ENCODE measurements around the gene LRRC38. TPM values are rescaled to one million over a fixed set of nuclear protein-coding genes. Genes with fewer than 3 reads are reported as not detected.

LRRC38 gene
- total and polyA plus RNA-seq, 2 of the 4 experiments (the other 2 are of a cell fraction), result not detected

GRCh38 chr1:13499422-13499821, 14.4 kb downstream of the LRRC38 start:
- TF ChIP-seq RAD21 (IDR thresholded peaks at IDR 0.05; ENCODE audit: low read length) (no peak), USF2 (IDR thresholded peaks at IDR 0.05; ENCODE audit: low read depth, low read length) (no peak), ELK1 (IDR thresholded peaks at IDR 0.05; ENCODE audit: borderline replicate concordance, low read depth, low read length) (no peak), POLR2A (IDR thresholded peaks at IDR 0.05; ENCODE audit: low read depth, low read length) (no peak), CHD1 (IDR thresholded peaks at IDR 0.05; ENCODE audit: low read depth, low read length) (no peak), MAZ (IDR thresholded peaks at IDR 0.05; ENCODE audit: borderline replicate concordance, low read depth, low read length) (no peak), SMC3 (IDR thresholded peaks at IDR 0.05; ENCODE audit: low read depth, low read length) (no peak), CTCF (conservative IDR thresholded peaks at IDR 0.05; ENCODE audit: low read depth, low read length) (no peak)
- intact Hi-C loops (cut with micrococcal nuclease) (no loop called here), in situ Hi-C loops (cut with MboI; ENCODE audit: low sequenced_read_pairs) (no loop called here), dilution Hi-C loops (cut with HindIII; ENCODE audit: low sequenced_read_pairs, unreplicated experiment) (no loop called here)
- Histone ChIP-seq H2BK15ac (ENCODE audit: low read depth, low read length) (no peak overlapping the region), H3K9me3 (ENCODE audit: control insufficient read depth, insufficient read depth, low read length) (peaks cover 35% of the 10 kb centered on the region), H2BK5ac (ENCODE audit: low read depth, low read length, poor library complexity, severe bottlenecking) (no peak overlapping the region), H2BK20ac (ENCODE audit: low read depth, low read length) (no peak overlapping the region), H3K18ac (ENCODE audit: low read depth, low read length) (no peak overlapping the region), H3K27ac (ENCODE audit: insufficient read depth, low read length) (no peak overlapping the region), H3K56ac (ENCODE audit: extremely low read depth, insufficient read depth, low read length) (no peak overlapping the region), H3K9me1 (ENCODE audit: insufficient read depth, low read length) (no peaks in the 10 kb centered on the region), H2AK9ac (replicated peaks; ENCODE audit: low read depth, low read length, poor library complexity) (no peak overlapping the region), H4K20me1 (ENCODE audit: insufficient read depth, low read length) (no peaks in the 10 kb centered on the region), H3K4me3 (ENCODE audit: insufficient read depth, low read depth, low read length) (no peak overlapping the region), H2BK120ac (ENCODE audit: low read depth, low read length) (no peak overlapping the region), H3K36me3 (ENCODE audit: control insufficient read depth, insufficient read depth, low read length) (no peaks in the 10 kb centered on the region), H3K4me2 (ENCODE audit: low read depth, low read length) (no peak overlapping the region), H3K79me1 (ENCODE audit: low read depth in 1 of 2, low read length in 2 of 2) (no peaks in the 10 kb centered on the region), H3K4me1 (ENCODE audit: control insufficient read depth, insufficient read depth, low read length) (no peaks in the 10 kb centered on the region), H4K5ac (ENCODE audit: low read depth, low read length) (no peak overlapping the region), H2AK5ac (ENCODE audit: low read depth, low read length) (no peak overlapping the region), H2AFZ (replicated peaks; ENCODE audit: low read length, poor library complexity) (no peak overlapping the region), H3K27me3 (ENCODE audit: control insufficient read depth, insufficient read depth, low read length) (no peaks in the 10 kb centered on the region), H3K4ac (ENCODE audit: low read depth, low read length) (no peak overlapping the region), H3K14ac (replicated peaks; ENCODE audit: low read depth, low read length) (no peak overlapping the region), H3K23ac (ENCODE audit: low read depth, low read length) (no peak overlapping the region), H3K9ac (ENCODE audit: low read depth, low read length) (no peak overlapping the region), H4K91ac (ENCODE audit: insufficient read depth, low read depth, low read length) (no peak overlapping the region), H4K8ac (ENCODE audit: low read depth in 2 of 2, low read length in 2 of 2) (no peak overlapping the region)
- WGBS, 2 experiments (ENCODE audit: extremely low coverage in 2 of 2, insufficient read length in 1 of 2), result no CpG with 5 or more reads among the region's 5 CpGs
- CTCF ChIA-PET, result no interaction called here
- DNase-seq (no peak), ATAC-seq (ENCODE audit: low read depth) (no peak)
- POLR2A ChIA-PET (ENCODE audit: unreplicated experiment), result no interaction called here
- BruUV-seq (replicated peaks), result no TSS peak
